Sigmoid colon (tissue), 7 donors: ENCODE results near the gene H19. TPM values are rescaled to one million over a fixed set of nuclear protein-coding genes. Genes with fewer than 3 reads are reported as not detected.

ENCODE experiments used
- DNase-seq: peaks from one replicate; pipeline ENCODE4 v3.0.0-alpha.2; 2019
- H3K27ac ChIP-seq, 4 donors: fragments of 200-600 bp; sonication (generic); one replicate each; pipeline ENCODE4 v1.5.1; 2016 to 2019; ENCODE audit warnings: mild to moderate bottlenecking in 1 of 4
- H3K27me3 ChIP-seq, 3 donors: fragments of 200-600 bp; sonication (generic); one replicate each; pipeline ENCODE4 v1.5.1; 2019; ENCODE audit warnings: mild to moderate bottlenecking in 1 of 3
- H3K36me3 ChIP-seq, 4 donors: fragments of 200-600 bp; sonication (generic); one replicate each; pipeline ENCODE4 v1.5.1; 2016 to 2019
- H3K4me1 ChIP-seq, 4 donors: fragments of 200-600 bp; sonication (generic); one replicate each; pipeline ENCODE4 v1.5.1; 2017 to 2019
- H3K4me3 ChIP-seq, 4 donors: fragments of 200-600 bp; sonication (generic); one replicate each; pipeline ENCODE4 v1.5.1; 2017 to 2019; ENCODE audit warnings: mild to moderate bottlenecking in 2 of 4, moderate library complexity in 1 of 4
- H3K9me3 ChIP-seq, 4 donors: fragments of 200-600 bp in 3 of 4; sonication (generic) in 3 of 4; one replicate each; pipeline versions ENCODE4 v1.5.1 to v1.6.1; 2013 to 2019
- EP300 ChIP-seq, 4 donors: sonication (generic); formaldehyde crosslinking; IDR thresholded peaks; one replicate each; pipeline ENCODE4 v1.6.1; 2017; ENCODE audit warnings: antibody characterized with exemption in 4 of 4
- POLR2A ChIP-seq, 2 donors: fragments of 450-650 bp; IDR thresholded peaks; one replicate each; pipeline ENCODE4 v1.6.1; 2016; ENCODE audit warnings: antibody characterized with exemption in 2 of 2, mild to moderate bottlenecking in 2 of 2, moderate library complexity in 2 of 2
- POLR2AphosphoS5 ChIP-seq, 4 donors: sonication (generic); formaldehyde crosslinking; IDR thresholded peaks; one replicate each; pipeline ENCODE4 v1.6.1; 2017; ENCODE audit warnings: antibody characterized with exemption in 4 of 4
- WGBS, 2 donors: extraction: QIAGEN DNeasy Blood & Tissue Kit; methylation state at CpG; one replicate each; pipeline ENCODE4 v1.1.7; 2013; 5-methylcytosine and 5-hydroxymethylcytosine counted together
- intact Hi-C: fragments of 100-400 bp; cut with DNase I; formaldehyde crosslinking; loops from one replicate; pipeline ENCODE4 v1.15.1; 2023
- polyA plus RNA-seq, 3 donors: library from polyadenylated mRNA; stranded (reverse); fragments of 200-250 nt; gene quantifications; one replicate each; pipeline ENCODE4 v1.2.3, GENCODE V29; 2013
- small RNA-seq, 3 donors: library from RNA; depleted of rRNA; stranded (forward); fragments of <200 nt; gene quantifications; one replicate each; pipeline ENCODE3, GENCODE V24; 2016
- total RNA-seq, 4 donors: library from RNA; depleted of rRNA; stranded (reverse); fragments of >200 nt; gene quantifications; one replicate each; pipeline ENCODE4 v1.1.0, GENCODE V29; 2016
- TF ChIP-seq, protein P1 (sequence below), 4 experiments: fragments of 450-650 bp in 3 of 4; fragments of 200-600 bp in 1 of 4; IDR thresholded peaks; one replicate each; pipeline ENCODE4 v1.5.1; 2016 to 2019; ENCODE audit warnings: antibody characterized with exemption in 4 of 4, mild to moderate bottlenecking in 3 of 4, moderate library complexity in 2 of 4
- donor health status: healthy with polysubstance abuse.
- donor health status: Bipolar disorder and iron deficiency.
- donor health status: healthy.

The H19 gene
- total and polyA plus RNA-seq, 7 donors: 9.9 to 349 (median 67.6) TPM

DNA sequence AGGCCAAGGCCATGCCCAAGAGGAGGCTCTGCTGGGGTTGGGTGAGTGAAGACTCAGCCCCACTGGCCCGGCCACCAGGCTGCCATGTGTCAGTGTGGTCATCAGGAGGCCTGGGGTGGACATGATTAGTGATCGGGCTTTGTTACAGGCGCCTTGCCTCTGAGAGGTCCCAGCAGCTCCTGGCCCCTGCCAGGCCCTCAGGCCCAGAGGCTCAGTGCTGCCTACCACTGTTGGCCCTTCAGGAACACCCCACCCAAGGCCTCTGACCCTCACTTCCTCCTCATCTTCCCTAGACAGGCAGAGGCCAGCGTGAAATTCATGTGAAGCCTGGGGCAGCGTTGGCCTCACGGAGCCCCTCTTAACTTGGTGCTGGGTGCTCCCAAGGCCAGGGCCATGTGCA is 48.3 kb downstream of the H19 start:
- no peak overlapping the region for H3K4me3 ChIP-seq
- no peaks in the 10 kb centered on the region for H3K4me1 ChIP-seq
- H3K9me3 ChIP-seq: no peaks in the 10 kb centered on the region
- H3K36me3 ChIP-seq: no peaks in the 10 kb centered on the region
- TF ChIP-seq POLR2AphosphoS5 (IDR thresholded peaks at IDR 0.05) (no peak), POLR2A (IDR thresholded peaks at IDR 0.05) (no peak), EP300 (IDR thresholded peaks at IDR 0.05) (no peak)
- TF ChIP-seq, protein P1, sequence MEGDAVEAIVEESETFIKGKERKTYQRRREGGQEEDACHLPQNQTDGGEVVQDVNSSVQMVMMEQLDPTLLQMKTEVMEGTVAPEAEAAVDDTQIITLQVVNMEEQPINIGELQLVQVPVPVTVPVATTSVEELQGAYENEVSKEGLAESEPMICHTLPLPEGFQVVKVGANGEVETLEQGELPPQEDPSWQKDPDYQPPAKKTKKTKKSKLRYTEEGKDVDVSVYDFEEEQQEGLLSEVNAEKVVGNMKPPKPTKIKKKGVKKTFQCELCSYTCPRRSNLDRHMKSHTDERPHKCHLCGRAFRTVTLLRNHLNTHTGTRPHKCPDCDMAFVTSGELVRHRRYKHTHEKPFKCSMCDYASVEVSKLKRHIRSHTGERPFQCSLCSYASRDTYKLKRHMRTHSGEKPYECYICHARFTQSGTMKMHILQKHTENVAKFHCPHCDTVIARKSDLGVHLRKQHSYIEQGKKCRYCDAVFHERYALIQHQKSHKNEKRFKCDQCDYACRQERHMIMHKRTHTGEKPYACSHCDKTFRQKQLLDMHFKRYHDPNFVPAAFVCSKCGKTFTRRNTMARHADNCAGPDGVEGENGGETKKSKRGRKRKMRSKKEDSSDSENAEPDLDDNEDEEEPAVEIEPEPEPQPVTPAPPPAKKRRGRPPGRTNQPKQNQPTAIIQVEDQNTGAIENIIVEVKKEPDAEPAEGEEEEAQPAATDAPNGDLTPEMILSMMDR (IDR thresholded peaks at IDR 0.05): no peak
- no peaks in the 10 kb centered on the region for H3K27me3 ChIP-seq
- intact Hi-C loops: no loop called here
- H3K27ac ChIP-seq: no peak overlapping the region
- peak; percentile 8 for DNase-seq
- WGBS, 2 donors: no CpG with 5 or more reads among the region's 6 CpGs

DNA sequence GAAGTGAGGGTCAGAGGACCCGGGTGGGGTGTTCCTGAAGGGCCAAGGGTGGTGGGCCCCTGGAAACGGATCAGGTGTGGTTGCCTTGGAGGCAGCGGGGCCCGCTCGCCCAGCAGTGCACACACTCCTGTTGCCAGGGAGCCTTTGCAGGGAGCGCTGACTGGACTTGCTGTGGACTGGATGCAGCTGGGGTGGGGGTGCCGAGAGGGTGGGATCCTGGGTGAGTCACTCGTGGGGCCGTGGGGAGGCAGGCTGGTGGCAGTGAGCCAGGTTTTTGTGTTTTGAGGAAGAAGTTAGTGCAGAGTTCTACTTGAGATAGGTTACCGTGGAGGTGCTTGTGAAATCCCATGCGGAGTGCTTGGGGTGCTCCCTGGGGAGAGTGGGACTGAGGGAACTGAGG is 49.3 kb downstream of the H19 start:
- no peak for TF ChIP-seq EP300 (IDR thresholded peaks at IDR 0.05)
- no peak for TF ChIP-seq POLR2A (IDR thresholded peaks at IDR 0.05)
- no peak for TF ChIP-seq POLR2AphosphoS5 (IDR thresholded peaks at IDR 0.05)
- TF ChIP-seq, protein P1 (IDR thresholded peaks at IDR 0.05): no peak
- intact Hi-C loops: no loop called here
- Histone ChIP-seq H3K27me3 (no peaks in the 10 kb centered on the region), H3K9me3 (no peaks in the 10 kb centered on the region), H3K27ac (no peak overlapping the region), H3K4me3 (no peak overlapping the region), H3K36me3 (no peaks in the 10 kb centered on the region), H3K4me1 (no peaks in the 10 kb centered on the region)
- no CpG with 5 or more reads among the region's 11 CpGs for WGBS, 2 donors
- DNase-seq: no peak

DNA sequence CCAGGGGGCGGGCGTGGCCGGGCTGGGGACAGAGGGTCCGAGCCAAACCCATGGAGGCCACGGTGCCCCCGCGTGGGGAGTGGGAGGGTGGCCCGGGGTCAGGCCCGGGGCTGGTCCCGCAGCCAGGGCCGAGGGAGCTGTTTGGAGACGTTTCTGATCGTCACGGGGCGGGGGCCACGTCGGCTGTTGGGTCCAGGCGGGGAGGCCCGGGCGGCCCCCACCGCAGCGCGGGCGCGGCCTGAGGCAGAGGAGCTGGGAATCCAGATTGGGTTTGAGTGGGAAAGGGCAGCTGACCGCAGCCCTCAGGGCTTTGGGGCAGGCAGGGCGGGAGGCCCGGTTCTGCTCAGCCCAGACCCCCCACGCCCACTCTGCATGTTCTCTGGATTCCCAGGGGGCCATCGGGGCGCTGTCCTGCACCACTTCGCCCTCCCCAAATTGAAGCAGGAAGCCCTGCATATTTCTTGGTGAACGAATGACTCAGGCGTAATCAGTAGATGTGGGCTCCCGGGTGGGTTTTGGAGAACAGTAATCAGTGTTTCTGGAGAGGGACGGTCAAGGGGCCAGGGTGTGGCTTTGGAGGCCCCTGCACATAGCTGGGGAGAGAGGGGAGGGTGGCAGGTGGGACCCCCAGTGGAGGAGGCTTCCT is 49.9 kb downstream of the H19 start:
- TF ChIP-seq POLR2AphosphoS5 (IDR thresholded peaks at IDR 0.05): no peak
- TF ChIP-seq EP300 (IDR thresholded peaks at IDR 0.05): no peak
- TF ChIP-seq, protein P1 (IDR thresholded peaks at IDR 0.05): no peak
- no peak for TF ChIP-seq POLR2A (IDR thresholded peaks at IDR 0.05)
- Histone ChIP-seq H3K36me3 (no peaks in the 10 kb centered on the region), H3K27ac (no peak overlapping the region), H3K4me3 (no peak overlapping the region), H3K4me1 (no peaks in the 10 kb centered on the region), H3K27me3 (no peaks in the 10 kb centered on the region), H3K9me3 (no peaks in the 10 kb centered on the region)
- WGBS, 2 donors: no CpG with 5 or more reads among the region's 36 CpGs
- intact Hi-C loops: no loop called here
- DNase-seq: no peak

DNA sequence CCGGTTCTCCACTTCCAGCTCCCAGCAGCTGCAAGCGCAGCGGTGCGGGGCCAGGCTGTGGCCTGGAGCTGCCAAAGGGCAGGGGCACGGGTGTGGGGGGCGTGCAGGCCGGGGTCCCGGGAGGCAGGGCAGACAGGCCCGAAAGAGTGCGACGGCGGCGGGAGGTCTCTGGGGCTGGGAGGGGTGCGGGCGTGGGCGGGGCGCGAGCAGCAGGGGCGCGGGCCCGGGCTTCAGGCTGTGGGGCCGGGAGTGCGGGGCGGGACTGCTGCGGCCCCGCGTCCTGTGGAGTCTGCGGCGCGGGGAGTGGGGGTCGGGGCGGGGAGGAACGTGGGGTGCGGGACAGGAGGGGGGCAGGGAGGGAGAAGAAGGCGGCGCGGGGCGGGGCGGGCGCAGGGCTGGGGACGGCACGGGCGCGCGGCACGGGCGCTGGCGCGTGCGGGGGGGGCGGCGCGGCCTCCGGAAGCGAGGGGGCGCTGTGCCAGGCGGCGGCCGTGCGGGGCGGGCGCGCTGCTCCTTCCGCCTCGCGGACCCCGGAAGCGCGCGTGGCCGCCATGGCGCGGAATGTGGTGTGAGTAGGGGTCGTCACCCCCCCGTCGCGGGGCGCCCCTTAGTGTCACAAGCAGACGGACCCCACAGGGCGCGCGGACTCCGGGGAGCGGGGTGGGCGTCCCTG is 50.7 kb downstream of the H19 start, which contains the start of gene MRPL23:
TSS of gene MRPL23 (plus strand) at position 521 of the 673 bp plus-strand sequence. CDS start at position 552, 31 bp downstream.
- Histone ChIP-seq H3K27ac (no peak within 1 kb of the TSS), H3K36me3 (no peaks in the 10 kb centered on the region), H3K4me1 (no peaks in the 10 kb centered on the region), H3K9me3 (no peaks in the 10 kb centered on the region), H3K27me3 (no peaks in the 10 kb centered on the region), H3K4me3 (no peak within 1 kb of the TSS)
- DNase-seq: peak; percentile 27
- 1% methylated on average over 21 of the region's 85 CpGs; no CpG with 5 or more reads in 1 of the 2 donors for WGBS, 2 donors
- intact Hi-C loops: no loop called here
- no peak for TF ChIP-seq POLR2A (IDR thresholded peaks at IDR 0.05)
- TF ChIP-seq, protein P1 (IDR thresholded peaks at IDR 0.05): no peak
- TF ChIP-seq EP300 (IDR thresholded peaks at IDR 0.05): no peak
- TF ChIP-seq POLR2AphosphoS5 (IDR thresholded peaks at IDR 0.05): no peak

Small RNAs within 50 kb of the gene (small RNA-seq; reads per million reads assigned to genes)
- 0 reads per million in 3 donors for gene RF01972
- gene RF01973: 0 reads per million in 3 donors

Other genes with a start within 250 kb of the H19 start
- gene IFITM10, start 247.2 kb downstream of the H19 start, total RNA-seq: 1 to 10 TPM in 1 of 4 donors, under 1 TPM in 3; 0.36 to 1.4 (median 0.61) TPM
- gene IFITM10, start 247.2 kb downstream of the H19 start, polyA plus RNA-seq: under 1 TPM in 1 of 3 donors, not detected in 2; 0.60 TPM
- 100 to 1,000 TPM; 173 to 222 (median 209) TPM for gene CTSD, start 233.9 kb downstream of the H19 start, total RNA-seq
- gene CTSD, start 233.9 kb downstream of the H19 start, polyA plus RNA-seq: 1,000 to 10,000 TPM in 1 of 3 donors, 100 to 1,000 TPM in 2; 251 to 1,586 (median 853) TPM
- not detected for gene SYT8, start 162.9 kb downstream of the H19 start, total RNA-seq
- gene SYT8, start 162.9 kb downstream of the H19 start, polyA plus RNA-seq: 1 to 10 TPM in 2 of 3 donors, not detected in 1; 1.8 to 5.4 TPM
- gene TNNI2, start 158.9 kb downstream of the H19 start, total RNA-seq: not detected
- gene TNNI2, start 158.9 kb downstream of the H19 start, polyA plus RNA-seq: 1 to 10 TPM in 2 of 3 donors, not detected in 1; 1.7 to 2.4 TPM
- gene LSP1, start 144.8 kb downstream of the H19 start, total RNA-seq: 10 to 100 TPM in 2 of 4 donors, 1 to 10 TPM in 2; 8.7 to 32.7 (median 12.4) TPM
- 10 to 100 TPM; 46.0 to 80.2 (median 55.9) TPM for gene LSP1, start 144.8 kb downstream of the H19 start, polyA plus RNA-seq
- gene PRR33, start 105.9 kb downstream of the H19 start, total RNA-seq: not detected
- under 1 TPM in 1 of 3 donors, not detected in 2; 0.13 TPM for gene PRR33, start 105.9 kb downstream of the H19 start, polyA plus RNA-seq
- 10 to 100 TPM in 1 of 4 donors, 1 to 10 TPM in 2, not detected in 1; 4.3 to 17.2 (median 4.4) TPM for gene TNNT3, start 78.1 kb downstream of the H19 start, total RNA-seq
- 1 to 10 TPM; 1.2 to 8.4 (median 2.3) TPM for gene TNNT3, start 78.1 kb downstream of the H19 start, polyA plus RNA-seq
- 100 to 1,000 TPM in 1 of 4 donors, 10 to 100 TPM in 3; 61.2 to 132 (median 73.3) TPM for gene MRPL23, start 50.5 kb downstream of the H19 start, total RNA-seq
- gene MRPL23, start 50.5 kb downstream of the H19 start, polyA plus RNA-seq: 100 to 1,000 TPM in 2 of 3 donors, 10 to 100 TPM in 1; 63.3 to 189 (median 132) TPM
- gene IGF2, start 141.5 kb upstream of the H19 start, total RNA-seq: 10 to 100 TPM; 13.9 to 63.1 (median 27.0) TPM
- gene IGF2, start 141.5 kb upstream of the H19 start, polyA plus RNA-seq: 1 to 10 TPM; 1.6 to 7.8 (median 2.4) TPM
- gene INS, start 163.4 kb upstream of the H19 start, total RNA-seq: not detected
- gene INS, start 163.4 kb upstream of the H19 start, polyA plus RNA-seq: 10 to 100 TPM in 1 of 3 donors, under 1 TPM in 1, not detected in 1; 0.73 to 51.7 TPM
- not detected for gene TH, start 174.0 kb upstream of the H19 start, total RNA-seq
- under 1 TPM in 1 of 3 donors, not detected in 2; 0.17 TPM for gene TH, start 174.0 kb upstream of the H19 start, polyA plus RNA-seq